OCI-LY3 (cell line): ENCODE results near the gene SLC38A2.

Source experiments
- H2AFZ ChIP-seq: fragments of 200-600, 300-600 bp; shearing (Covaris generic); 2 replicates; pipeline ENCODE4 v1.6.0; 2014; ENCODE audit warnings: antibody characterized with exemption, low read depth, low read length
- H3K27ac ChIP-seq: fragments of 200-600, 300-600 bp; sonication (generic); 2 replicates; pipeline ENCODE4 v1.5.1; 2014; ENCODE audit warnings: mild to moderate bottlenecking, low read length, moderate library complexity, mixed read lengths
- H3K27me3 ChIP-seq: fragments of 200-600, 300-600 bp; sonication (generic); 2 replicates; pipeline ENCODE4 v1.6.1; 2014; ENCODE audit warnings: low read depth, low read length, mixed read lengths
- H3K36me3 ChIP-seq: fragments of 200-600, 300-600 bp; sonication (generic); replicated peaks from 2 replicates; pipeline ENCODE3; 2014; ENCODE audit warnings: low read depth, low read length, mixed read lengths
- H3K4me1 ChIP-seq: fragments of 300-600, 200-600 bp; sonication (generic); 2 replicates; pipeline ENCODE4 v1.6.1; 2014; ENCODE audit warnings: low read length, mixed read lengths
- H3K4me2 ChIP-seq: fragments of 200-600, 300-600 bp; sonication (generic); 2 replicates; pipeline ENCODE4 v1.6.1; 2014; ENCODE audit warnings: low read length, mixed read lengths
- H3K4me3 ChIP-seq: fragments of 300-600, 200-600 bp; sonication (generic); 2 replicates; pipeline ENCODE4 v1.5.1; 2014; ENCODE audit warnings: antibody characterized with exemption, mild to moderate bottlenecking, low read length, moderate library complexity
- H3K79me2 ChIP-seq: fragments of 300-600, 200-600 bp; shearing (Covaris generic); 2 replicates; pipeline ENCODE4 v1.6.1; 2014; ENCODE audit warnings: mild to moderate bottlenecking, low read length, mixed read lengths
- H3K9ac ChIP-seq: fragments of 300-600, 200-600 bp; shearing (Covaris generic); 2 replicates; pipeline ENCODE4 v1.6.0; 2014; ENCODE audit warnings: mild to moderate bottlenecking, low read length, moderate library complexity
- H3K9me3 ChIP-seq: fragments of 200-600, 300-600 bp; shearing (Covaris generic); 2 replicates; pipeline ENCODE4 v1.6.1; 2014; ENCODE audit warnings: low read length, mixed read lengths; ENCODE audit not compliant: insufficient read depth
- H4K20me1 ChIP-seq: fragments of 200-600, 300-600 bp; sonication (generic); 2 replicates; pipeline ENCODE4 v1.6.1; 2016; ENCODE audit warnings: low read length, mixed read lengths; ENCODE audit not compliant: insufficient read depth
- CTCF ChIP-seq: fragments of 200-600, 300-600 bp; sonication (generic); IDR thresholded peaks from 2 replicates; pipeline ENCODE4 v1.5.1; 2014; ENCODE audit warnings: antibody characterized with exemption, low read length, low read depth
- EZH2phosphoT487 ChIP-seq: fragments of 200-600 bp; shearing (Covaris generic); IDR thresholded peaks from 2 replicates; pipeline ENCODE4 v1.6.1; 2018; ENCODE audit warnings: antibody characterized with exemption, mixed run types, low read depth

SLC38A2 gene

GRCh38 chr12:46383654-46384450, 11.3 kb upstream of the SLC38A2 start:
- Histone ChIP-seq H3K9ac (peak overlapping the region; percentile 96), H3K4me2 (peak overlapping the region; percentile 91), H4K20me1 (no peaks in the 10 kb centered on the region), H2AFZ (no peak overlapping the region), H3K27me3 (no peaks in the 10 kb centered on the region), H3K4me3 (peak overlapping the region; percentile 88), H3K79me2 (peaks cover 30% of the 10 kb centered on the region), H3K4me1 (peaks cover 47% of the 10 kb centered on the region), H3K36me3 (peaks cover 3% of the 10 kb centered on the region), H3K27ac (peak overlapping the region; percentile 87), H3K9me3 (no peaks in the 10 kb centered on the region)
- TF ChIP-seq CTCF = peak; percentile 11; the same call in 1 of the 2 replicates
- TF ChIP-seq EZH2phosphoT487 = no peak

- no peaks in the 10 kb centered on the region for H4K20me1 ChIP-seq
- H3K36me3 ChIP-seq = peaks cover 3% of the 10 kb centered on the region
- H3K27me3 ChIP-seq = no peaks in the 10 kb centered on the region
- peak overlapping the region; percentile 88 for H3K4me3 ChIP-seq
- H3K79me2 ChIP-seq = peaks cover 30% of the 10 kb centered on the region
- TF ChIP-seq CTCF (peak; percentile 48), EZH2phosphoT487 (no peak)
- H3K4me2 ChIP-seq = peak overlapping the region; percentile 95
- peaks cover 41% of the 10 kb centered on the region for H3K4me1 ChIP-seq
- H3K9me3 ChIP-seq = no peaks in the 10 kb centered on the region
- peak overlapping the region; percentile 96 for H3K9ac ChIP-seq
- H3K27ac ChIP-seq = peak overlapping the region; percentile 87
- H2AFZ ChIP-seq = peak overlapping the region; percentile 47; the same call in 1 of the 2 replicates
These were observed 10.5 kb upstream of the SLC38A2 start for GRCh38 chr12:46382964-46383653.

GRCh38 chr12:46382408-46382963, 9.9 kb upstream of the SLC38A2 start:
- TF ChIP-seq CTCF (no peak), EZH2phosphoT487 (no peak)
- Histone ChIP-seq H3K27ac (peak overlapping the region; percentile 87), H3K4me3 (peak overlapping the region; percentile 88), H3K4me1 (peaks cover 34% of the 10 kb centered on the region), H4K20me1 (no peaks in the 10 kb centered on the region), H3K27me3 (no peaks in the 10 kb centered on the region), H3K4me2 (peak overlapping the region; percentile 95), H2AFZ (peak overlapping the region; percentile 47; the same call in 1 of the 2 replicates), H3K36me3 (peaks cover 3% of the 10 kb centered on the region), H3K9me3 (no peaks in the 10 kb centered on the region), H3K9ac (peak overlapping the region; percentile 96), H3K79me2 (peaks cover 30% of the 10 kb centered on the region)

DNA sequence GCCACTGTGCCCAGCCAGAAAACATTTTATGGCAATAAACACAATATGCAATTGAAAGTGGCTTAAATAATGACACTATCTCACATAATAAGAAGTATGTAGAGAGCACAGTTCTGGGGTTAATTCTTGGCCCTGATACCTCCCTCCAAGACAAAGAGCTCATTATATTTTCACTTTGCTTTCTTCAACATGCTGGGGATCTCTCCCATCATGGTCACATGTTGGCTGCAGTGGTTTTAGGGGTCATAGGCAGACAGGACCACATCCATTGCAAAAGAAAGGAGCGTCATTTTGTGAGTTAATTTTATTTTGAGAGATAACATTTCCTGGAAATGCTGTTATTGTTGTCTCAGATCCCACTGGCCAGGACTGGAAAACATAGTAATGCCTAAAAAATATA, 8.3 kb upstream of the SLC38A2 start:
- H3K4me2 ChIP-seq = no peak overlapping the region
- H3K36me3 ChIP-seq = peaks cover 3% of the 10 kb centered on the region
- H4K20me1 ChIP-seq = no peaks in the 10 kb centered on the region
- TF ChIP-seq EZH2phosphoT487 (no peak), CTCF (no peak)
- no peak overlapping the region for H3K4me3 ChIP-seq
- no peak overlapping the region for H3K9ac ChIP-seq
- no peak overlapping the region for H2AFZ ChIP-seq
- H3K27me3 ChIP-seq = no peaks in the 10 kb centered on the region
- H3K79me2 ChIP-seq = peaks cover 26% of the 10 kb centered on the region
- peaks cover 21% of the 10 kb centered on the region for H3K4me1 ChIP-seq
- H3K9me3 ChIP-seq = no peaks in the 10 kb centered on the region
- H3K27ac ChIP-seq = no peak overlapping the region
